ENCODE data around the gene TUBG2. TPM values are rescaled to one million over a fixed set of nuclear protein-coding genes. Genes with fewer than 3 reads are reported as not detected.
"Not testable (repeated sequence)": the region's sequence is repeated elsewhere in the genome, so short reads cannot be mapped to it uniquely, and the experiment has no call there.

TUBG2 gene
- total and polyA plus RNA-seq, 3 experiments from 2014 or later, result 3.4 to 11.6 (median 10.6) TPM

DNA sequence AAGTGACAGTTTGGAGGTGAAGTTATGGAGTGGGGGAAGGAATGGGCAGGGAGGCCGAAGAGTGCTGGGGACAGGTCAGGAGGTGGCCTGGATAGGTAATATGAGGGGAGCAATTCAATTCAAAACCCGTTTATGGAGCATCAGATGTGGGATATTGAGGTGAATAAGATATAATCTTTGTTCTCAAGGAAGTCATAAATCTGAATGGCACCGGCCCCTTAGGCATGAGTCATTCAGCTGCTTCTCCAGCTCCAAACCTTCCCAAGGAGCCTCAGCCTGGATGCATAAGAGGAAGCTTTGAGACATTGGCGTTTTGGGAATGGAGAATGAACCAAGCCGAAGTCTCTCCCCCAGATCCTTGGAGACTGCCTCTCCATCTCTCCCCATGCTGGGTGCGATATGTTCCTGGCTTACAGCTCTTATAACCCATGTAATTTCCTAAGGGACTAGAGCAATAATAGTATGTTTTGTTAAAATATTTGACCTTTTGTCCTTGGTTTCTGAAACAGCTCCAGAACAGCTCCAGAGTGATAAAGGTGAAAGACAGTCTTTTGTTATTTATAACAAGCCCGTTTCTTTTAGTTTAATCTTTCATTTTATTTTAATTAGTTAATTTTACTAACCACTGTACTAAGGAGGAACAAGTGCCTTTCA lies 1.7 kb downstream of the TUBG2 start:
- POLR2A ChIA-PET, result interaction anchor here (0.6 kb wide), 1 partner anchor 85 kb away, joined by 3 read pairs; no protein-coding TSS in a partner anchor

GRCh38 chr17:42665581-42666001 lies 6.5 kb downstream of the TUBG2 start:
- Histone ChIP-seq H3K36me3 (ENCODE audit: insufficient read depth, low read length) (peaks cover 4% of the 10 kb centered on the region), H3K27me3 (ENCODE audit: insufficient read depth, low read length, poor library complexity, severe bottlenecking) (no peaks in the 10 kb centered on the region), H3K4me1 (ENCODE audit: insufficient read depth, low read length) (peaks cover 4% of the 10 kb centered on the region), H3K9me3 (ENCODE audit: low read length) (no peaks in the 10 kb centered on the region), H3K27ac (ENCODE audit: low read depth, low read length) (no peak overlapping the region), H3K4me3 (ENCODE audit: low read length) (no peak overlapping the region)
- ChIA-PET CTCF (no interaction called here), POLR2A (no interaction called here)
- DNase-seq, result no peak
- Mint-ChIP-seq H3K4me3 (no peak overlapping the region), H3K4me1 (peaks cover 3 to 8% (median 6%) of the 10 kb centered on the region in 3 donors), H3K27me3 (peaks cover 4 to 13% of the 10 kb centered on the region in 2 donors), H3K36me3 (peaks cover 0 to 30% (median 5%) of the 10 kb centered on the region in 3 donors), H3K27ac (no peak overlapping the region), H3K9me3 (peaks cover 0 to 2% (median 0%) of the 10 kb centered on the region in 5 donors)

More for the DNA sequence above, 1.7 kb downstream of the TUBG2 start:
- Histone ChIP-seq H3K4me3 (ENCODE audit: low read length) (no peak overlapping the region), H3K4me1 (ENCODE audit: insufficient read depth, low read length) (peaks cover 5% of the 10 kb centered on the region), H3K27me3 (ENCODE audit: insufficient read depth, low read length, poor library complexity, severe bottlenecking) (no peaks in the 10 kb centered on the region), H3K36me3 (ENCODE audit: insufficient read depth, low read length) (no peaks in the 10 kb centered on the region), H3K9me3 (ENCODE audit: low read length) (no peaks in the 10 kb centered on the region), H3K27ac (ENCODE audit: low read depth, low read length) (no peak overlapping the region)
- Mint-ChIP-seq H3K4me1 (peaks cover 12 to 22% (median 14%) of the 10 kb centered on the region in 3 donors), H3K4me3 (peak overlapping the region in 6 of 7 donors; percentile 9 to 62 (median 26)), H3K9me3 (no peaks in the 10 kb centered on the region), H3K27me3 (peaks cover 2% of the 10 kb centered on the region in 2 donors), H3K36me3 (peaks cover 0 to 21% (median 8%) of the 10 kb centered on the region in 3 donors), H3K27ac (peak overlapping the region in 3 of 8 donors; percentile 0 to 45 (median 18))
- CTCF ChIA-PET, result interaction anchor here (1.2 to 2.6 kb wide), 3 partner anchors 16 to 83 kb away, joined by 3 to 7 read pairs (median 4); partner anchors contain the start of genes PLEKHH3 and PSMC3IP
- no peak for DNase-seq

DNA sequence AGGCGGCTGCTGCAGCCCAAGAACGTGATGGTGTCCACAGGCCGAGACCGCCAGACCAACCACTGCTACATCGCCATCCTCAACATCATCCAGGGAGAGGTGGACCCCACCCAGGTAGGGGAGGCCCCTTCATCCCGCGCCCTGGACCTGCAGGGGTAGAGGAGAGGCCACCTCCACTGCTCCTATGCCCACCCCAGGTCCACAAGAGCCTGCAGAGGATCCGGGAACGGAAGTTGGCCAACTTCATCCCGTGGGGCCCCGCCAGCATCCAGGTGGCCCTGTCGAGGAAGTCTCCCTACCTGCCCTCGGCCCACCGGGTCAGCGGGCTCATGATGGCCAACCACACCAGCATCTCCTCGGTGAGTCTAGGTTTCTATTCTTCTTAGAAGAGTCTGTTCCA lies 7.0 kb downstream of the TUBG2 start:
- Mint-ChIP-seq H3K27me3 (peaks cover 9 to 18% of the 10 kb centered on the region in 2 donors), H3K4me1 (peaks cover 3 to 13% (median 4%) of the 10 kb centered on the region in 3 donors), H3K27ac (peak overlapping the region in 1 of 8 donors; percentile 88), H3K36me3 (peaks cover 0 to 30% (median 5%) of the 10 kb centered on the region in 3 donors)
- H3K36me3 ChIP-seq (ENCODE audit: insufficient read depth, low read length); DNase-seq; H3K27me3 ChIP-seq (ENCODE audit: insufficient read depth, low read length, poor library complexity, severe bottlenecking); H3K4me1 ChIP-seq (ENCODE audit: insufficient read depth, low read length); H3K9me3 ChIP-seq (ENCODE audit: low read length); H3K9me3 Mint-ChIP-seq; H3K4me3 Mint-ChIP-seq; CTCF ChIA-PET; H3K4me3 ChIP-seq (ENCODE audit: low read length); H3K27ac ChIP-seq (ENCODE audit: low read depth, low read length): not testable (repeated sequence)
- POLR2A ChIA-PET, result interaction anchor here (0.7 kb wide), 1 partner anchor 107 kb away, joined by 3 read pairs; the partner anchor contains the start of gene VPS25

GRCh38 chr17:42667088-42667951 lies 8.2 kb downstream of the TUBG2 start:
- Histone ChIP-seq H3K27ac (ENCODE audit: low read depth, low read length) (no peak overlapping the region), H3K27me3 (ENCODE audit: insufficient read depth, low read length, poor library complexity, severe bottlenecking) (peaks cover 12% of the 10 kb centered on the region), H3K4me1 (ENCODE audit: insufficient read depth, low read length) (peaks cover 14% of the 10 kb centered on the region), H3K36me3 (ENCODE audit: insufficient read depth, low read length) (peaks cover 4% of the 10 kb centered on the region), H3K4me3 (ENCODE audit: low read length) (no peak overlapping the region), H3K9me3 (ENCODE audit: low read length) (no peaks in the 10 kb centered on the region)
- no peak for DNase-seq
- Mint-ChIP-seq H3K27ac (no peak overlapping the region), H3K9me3 (peaks cover 0 to 2% (median 0%) of the 10 kb centered on the region in 5 donors), H3K4me1 (peaks cover 8 to 20% (median 10%) of the 10 kb centered on the region in 3 donors), H3K27me3 (peaks cover 16 to 26% of the 10 kb centered on the region in 2 donors), H3K36me3 (peaks cover 0 to 28% (median 5%) of the 10 kb centered on the region in 3 donors), H3K4me3 (peak overlapping the region in 1 of 7 donors; percentile 20)
- ChIA-PET POLR2A (interaction anchor here (0.7 kb wide), 1 partner anchor 106 kb away, joined by 3 read pairs; the partner anchor contains the start of gene VPS25), CTCF (interaction anchor here (0.7 to 2.0 kb wide), 2 partner anchors 9 to 12 kb away, joined by 3 to 6 read pairs; no protein-coding TSS in a partner anchor)

GRCh38 chr17:42669705-42669976 lies 10.6 kb downstream of the TUBG2 start:
- peaks cover 0 to 18% (median 5%) of the 10 kb centered on the region in 3 donors for H3K36me3 Mint-ChIP-seq
- H3K27ac ChIP-seq (ENCODE audit: low read depth, low read length), result no peak overlapping the region
- peaks cover 27 to 42% of the 10 kb centered on the region in 2 donors for H3K27me3 Mint-ChIP-seq
- H3K4me1 ChIP-seq (ENCODE audit: insufficient read depth, low read length), result peaks cover 25% of the 10 kb centered on the region
- H3K9me3 ChIP-seq (ENCODE audit: low read length), result no peaks in the 10 kb centered on the region
- ChIA-PET CTCF (interaction anchor here (1.2 to 1.5 kb wide), 3 partner anchors 10 to 91 kb away, joined by 4 to 5 read pairs (median 5); partner anchors contain the start of gene PSMC3IP), POLR2A (no interaction called here)
- peaks cover 4% of the 10 kb centered on the region for H3K36me3 ChIP-seq (ENCODE audit: insufficient read depth, low read length)
- H3K4me1 Mint-ChIP-seq, result peaks cover 13 to 29% (median 16%) of the 10 kb centered on the region in 3 donors
- DNase-seq, result no peak
- H3K9me3 Mint-ChIP-seq, result peaks cover 0 to 2% (median 0%) of the 10 kb centered on the region in 5 donors
- peak overlapping the region in 6 of 7 donors; percentile 26 to 77 (median 48) for H3K4me3 Mint-ChIP-seq
- no peak overlapping the region for H3K4me3 ChIP-seq (ENCODE audit: low read length)
- H3K27me3 ChIP-seq (ENCODE audit: insufficient read depth, low read length, poor library complexity, severe bottlenecking), result peaks cover 31% of the 10 kb centered on the region
- no peak overlapping the region for H3K27ac Mint-ChIP-seq

GRCh38 chr17:42669977-42670788 lies 11.1 kb downstream of the TUBG2 start:
- Mint-ChIP-seq H3K4me1 (peaks cover 15 to 34% (median 19%) of the 10 kb centered on the region in 3 donors), H3K4me3 (peak overlapping the region; percentile 64 to 88 (median 77)), H3K27ac (peak overlapping the region in 3 of 8 donors; percentile 24 to 92 (median 72)), H3K27me3 (peaks cover 32 to 46% of the 10 kb centered on the region in 2 donors), H3K36me3 (peaks cover 0 to 18% (median 5%) of the 10 kb centered on the region in 3 donors), H3K9me3 (peaks cover 0 to 2% (median 0%) of the 10 kb centered on the region in 5 donors)
- Histone ChIP-seq H3K9me3 (ENCODE audit: low read length) (no peaks in the 10 kb centered on the region), H3K36me3 (ENCODE audit: insufficient read depth, low read length) (peaks cover 4% of the 10 kb centered on the region), H3K27me3 (ENCODE audit: insufficient read depth, low read length, poor library complexity, severe bottlenecking) (peaks cover 36% of the 10 kb centered on the region), H3K4me1 (ENCODE audit: insufficient read depth, low read length) (peaks cover 30% of the 10 kb centered on the region), H3K4me3 (ENCODE audit: low read length) (peak overlapping the region; percentile 50), H3K27ac (ENCODE audit: low read depth, low read length) (no peak overlapping the region)
- POLR2A ChIA-PET, result no interaction called here
- DNase-seq, result peak in 4 of 5 donors; percentile 27 to 66 (median 41)
- CTCF ChIA-PET, result interaction anchor here (0.8 to 1.5 kb wide), 5 partner anchors 9 to 92 kb away, joined by 3 to 5 read pairs (median 5); partner anchors contain the start of genes CCR10 and PSMC3IP
